GM12891 (cell line): Measurements from ENCODE around the gene FKBP1B.

Experiments
- PAX5 ChIP-seq: IDR thresholded peaks from 2 replicates; pipeline ENCODE4 v1.6.1; 2011; ENCODE audit warnings: low read length, moderate library complexity, mild to moderate bottlenecking; ENCODE audit not compliant: insufficient read depth, severe bottlenecking
- POLR2A ChIP-seq: IDR thresholded peaks from 2 replicates; pipeline ENCODE4 v1.6.1; 2011; ENCODE audit warnings: low read depth, low read length, control low read depth
- POLR2AphosphoS5 ChIP-seq: IDR thresholded peaks from 2 replicates; pipeline ENCODE4 v1.6.1; 2011; ENCODE audit warnings: low read depth, low read length, control low read depth
- SPI1 ChIP-seq: IDR thresholded peaks from 2 replicates; pipeline ENCODE4 v1.6.1; 2011; ENCODE audit warnings: low read depth, low read length, control low read depth
- TAF1 ChIP-seq: IDR thresholded peaks from 2 replicates; pipeline ENCODE4 v1.6.1; 2011; ENCODE audit warnings: low read depth, low read length, control low read depth

- TF ChIP-seq PAX5: no peak
- TF ChIP-seq POLR2A: no peak
- TF ChIP-seq POLR2AphosphoS5: no peak
- TF ChIP-seq TAF1: no peak
- TF ChIP-seq SPI1: no peak
These were observed 2.3 kb downstream of the FKBP1B start for GRCh38 chr2:24051833-24052232.
